SW 1271 (cell line): ENCODE data around the gene MSANTD1.

ENCODE experiments used
- DNase-seq, 2 experiments: peaks; one replicate each; lab custom pipeline; 2025; lab: John Stamatoyannopoulos, UW

The MSANTD1 gene

GRCh38 chr4:3303923-3304710 lies 55.2 kb downstream of the MSANTD1 start:
- DNase-seq = no peak

- no peak for DNase-seq
These were observed 56.1 kb downstream of the MSANTD1 start for GRCh38 chr4:3304831-3305609.

- DNase-seq = no peak
These were observed 56.8 kb downstream of the MSANTD1 start for GRCh38 chr4:3305610-3306371.
